Activated CD4-positive, alpha-beta T cell treated with anti-CD3 and anti-CD28 coated beads, Interleukin-2, amount 50 U/mL, for 48 hours (primary cell): Measurements from ENCODE around the gene HAGHL.

Experiments
- DNase-seq, 2 experiments: peaks; one replicate each; pipeline ENCODE4 v3.0.0-alpha.2; 2020

Gene HAGHL

DNA sequence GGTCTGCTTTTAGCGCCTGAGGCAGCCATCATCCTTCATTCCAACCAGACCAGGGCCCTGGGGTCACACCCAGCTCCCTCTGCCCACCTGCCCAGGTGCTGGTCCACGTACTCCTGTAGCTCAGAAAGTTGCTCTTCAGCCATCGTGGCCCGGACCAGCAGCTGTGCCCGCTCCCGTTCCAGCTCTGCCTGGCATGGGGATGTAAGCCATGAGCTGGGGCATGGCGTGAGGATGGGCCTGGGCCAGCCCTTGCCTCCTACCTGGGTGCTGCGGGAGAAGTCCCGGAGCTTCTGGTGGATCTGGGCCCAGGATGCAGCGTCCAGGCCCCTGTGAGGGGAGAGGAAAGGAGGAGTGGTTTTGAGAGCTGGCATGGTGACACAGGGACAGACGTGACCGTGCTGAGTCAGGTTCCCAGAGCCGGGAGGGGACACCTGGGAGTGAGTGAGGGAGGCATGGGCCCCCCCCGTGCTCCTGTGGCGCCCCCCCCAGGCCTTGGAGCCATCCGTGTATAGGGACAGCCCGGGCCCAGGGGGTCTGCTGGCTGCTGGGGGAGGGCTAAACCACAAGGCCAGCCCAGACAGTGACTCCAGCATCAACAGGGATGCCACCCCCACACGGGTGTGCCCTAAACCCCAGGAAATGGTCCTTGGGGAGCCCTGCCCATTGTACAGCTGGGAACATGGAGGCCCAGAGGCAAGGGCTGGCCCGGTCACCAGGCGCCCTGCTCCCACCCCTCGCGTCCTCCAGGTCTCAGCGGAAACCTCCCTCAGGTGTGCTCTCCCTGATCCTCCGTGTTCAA, 3.9 kb upstream of the HAGHL start:
- DNase-seq = no peak

- DNase-seq = no peak
These were observed 3.2 kb upstream of the HAGHL start for GRCh38 chr16:723695-724094.

GRCh38 chr16:724188-725040, 2.5 kb upstream of the HAGHL start:
- no peak for DNase-seq

DNA sequence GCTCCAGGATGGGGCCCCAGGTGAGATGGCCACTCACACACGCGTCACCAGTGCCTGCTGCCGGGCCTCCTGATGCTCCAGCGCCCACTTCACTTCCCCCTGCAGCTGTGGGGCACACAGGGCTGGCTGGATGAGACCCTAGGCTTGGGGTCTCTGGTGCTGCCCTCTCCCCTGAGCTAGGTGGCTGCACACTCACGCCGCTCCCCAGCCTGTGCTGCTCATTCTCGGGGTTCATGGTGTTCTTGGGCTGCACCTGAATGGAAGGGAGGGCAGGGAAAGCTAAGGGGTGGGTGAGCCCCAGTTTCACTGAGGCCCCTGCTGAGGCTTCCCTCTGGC, 1.9 kb upstream of the HAGHL start:
- no peak for DNase-seq

- DNase-seq = no peak
These were observed 1.3 kb upstream of the HAGHL start for GRCh38 chr16:725463-726187.

- DNase-seq = no peak
These were observed 793 bp upstream of the HAGHL start for GRCh38 chr16:726188-726437.

DNA sequence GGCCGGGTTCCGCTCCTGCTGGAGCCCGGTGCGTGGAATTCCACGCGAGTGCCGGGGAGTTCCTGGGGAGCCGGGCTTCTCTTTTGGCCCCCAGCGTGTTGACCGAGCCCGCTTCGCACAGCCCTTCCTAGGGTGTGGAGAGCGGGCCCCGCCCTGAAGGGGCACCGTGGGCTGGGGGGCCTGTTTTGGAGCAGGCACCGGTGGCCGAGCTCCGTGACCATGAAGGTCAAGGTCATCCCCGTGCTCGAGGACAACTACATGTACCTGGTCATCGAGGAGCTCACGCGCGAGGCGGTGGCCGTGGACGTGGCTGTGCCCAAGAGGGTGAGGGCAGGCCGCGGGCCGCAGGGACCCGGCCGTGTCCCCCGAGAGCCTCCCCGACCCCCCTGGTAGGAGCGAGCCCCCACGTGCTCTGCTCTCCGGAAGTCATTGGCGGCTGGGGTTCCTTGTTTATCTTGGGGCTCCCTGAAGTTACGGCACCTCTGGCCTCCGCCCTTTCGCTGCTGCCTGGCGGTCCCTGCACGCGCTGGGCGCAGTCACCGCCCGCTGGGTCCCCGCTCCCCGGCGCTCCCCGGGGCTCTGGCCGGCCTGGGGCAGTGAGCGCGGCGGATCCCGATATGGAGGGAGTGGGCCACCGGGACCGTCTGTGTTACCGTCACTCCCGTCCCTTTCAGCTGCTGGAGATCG, 528 bp downstream of the HAGHL start:
- peak; percentile 36 to 37 for DNase-seq

GRCh38 chr16:728131-728889, 1.4 kb downstream of the HAGHL start:
- DNase-seq = peak; percentile 64 to 72

DNA sequence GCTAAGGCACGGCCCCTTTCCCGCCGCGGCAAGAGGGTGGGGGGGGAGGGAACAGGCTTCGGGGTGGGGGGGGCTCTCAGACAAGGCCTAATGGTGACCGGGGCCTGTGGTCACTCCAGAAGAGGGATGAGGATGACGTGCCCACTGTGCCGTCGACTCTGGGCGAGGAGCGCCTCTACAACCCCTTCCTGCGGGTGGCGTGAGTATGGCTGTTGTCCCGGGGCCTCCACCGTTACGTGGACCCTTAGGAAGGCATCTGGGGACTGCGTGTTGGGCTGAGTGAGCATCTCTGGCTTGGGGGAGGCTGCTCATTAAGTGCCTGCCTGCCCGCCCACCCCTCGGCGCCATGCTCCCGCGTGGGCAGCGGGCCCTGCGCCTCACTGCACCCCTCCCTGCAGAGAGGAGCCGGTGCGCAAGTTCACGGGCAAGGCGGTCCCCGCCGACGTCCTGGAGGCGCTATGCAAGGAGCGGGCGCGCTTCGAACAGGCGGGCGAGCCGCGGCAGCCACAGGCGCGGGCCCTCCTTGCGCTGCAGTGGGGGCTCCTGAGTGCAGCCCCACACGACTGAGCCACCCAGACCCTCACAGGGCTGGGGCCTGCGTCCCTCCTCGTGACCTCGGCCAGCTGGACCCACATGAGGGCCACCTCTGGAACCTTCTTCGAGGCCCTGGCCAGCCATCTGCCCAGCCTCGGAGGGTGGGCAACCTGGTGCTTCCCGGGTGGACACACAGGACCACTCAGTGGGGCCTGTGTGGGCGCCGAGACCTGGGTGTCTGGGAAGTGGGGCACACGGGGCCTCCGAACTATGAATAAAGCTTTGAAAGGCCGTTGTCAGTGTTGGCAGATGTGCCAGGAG, 2.2 kb downstream of the HAGHL start:
- DNase-seq = no peak

- DNase-seq = no peak
These were observed 3.1 kb downstream of the HAGHL start for GRCh38 chr16:729768-730665.

GRCh38 chr16:730666-731509, 4.0 kb downstream of the HAGHL start:
- no peak for DNase-seq

DNA sequence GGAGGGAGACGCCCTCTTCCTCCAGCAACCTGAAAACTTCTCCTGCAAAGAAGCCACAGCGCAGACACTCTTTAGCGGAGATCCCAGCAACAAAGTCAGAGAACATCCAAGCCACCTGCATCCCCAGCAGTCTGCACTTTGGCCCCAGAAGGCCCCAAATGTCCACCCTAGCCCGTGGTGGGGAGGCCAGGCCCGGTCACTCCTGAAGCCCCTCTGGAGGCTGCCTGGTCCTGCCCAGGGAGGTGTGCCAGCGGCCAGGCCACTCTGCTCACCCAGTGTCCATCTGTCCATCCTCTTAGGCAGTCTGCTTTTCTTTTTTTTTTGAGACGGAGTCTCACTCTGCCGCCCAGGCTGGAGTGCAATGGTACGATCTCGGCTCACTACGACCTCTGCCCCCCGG, 5.4 kb downstream of the HAGHL start:
- DNase-seq = no peak

GRCh38 chr16:732936-733335, 6.0 kb downstream of the HAGHL start:
- DNase-seq = no peak

GRCh38 chr16:733382-734207, 6.7 kb downstream of the HAGHL start:
- peak; percentile 50 to 52 for DNase-seq

GRCh38 chr16:734208-734980, 7.5 kb downstream of the HAGHL start:
- no peak for DNase-seq

GRCh38 chr16:734981-735881, 8.3 kb downstream of the HAGHL start:
- DNase-seq = no peak
